ENCODE data around the gene TRPM5.
"Not testable (repeated sequence)": the region's sequence is repeated elsewhere in the genome, so short reads cannot be mapped to it uniquely, and the experiment has no call there.

Gene TRPM5

DNA sequence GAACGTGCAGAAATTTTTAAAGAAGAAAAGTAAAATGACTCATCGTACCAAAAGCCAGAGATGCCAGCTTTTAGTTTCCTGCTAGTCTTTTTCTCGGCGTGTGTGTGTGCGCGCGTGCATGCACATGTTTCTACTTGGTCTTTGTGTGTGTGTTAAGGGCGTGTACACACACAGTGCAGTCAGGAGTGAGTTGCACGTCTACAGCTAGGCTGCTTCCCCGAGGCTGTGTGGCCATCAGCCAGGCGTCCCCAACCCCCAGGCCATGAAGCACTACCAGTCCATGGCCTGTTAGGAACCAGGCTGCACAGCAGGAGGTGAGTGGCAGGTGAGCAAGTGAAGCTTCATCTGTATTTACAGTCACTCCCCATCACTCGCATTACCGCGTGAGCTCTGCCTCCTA is 36.9 kb upstream of the TRPM5 start:
- no peak for TF ChIP-seq CTCF (IDR thresholded peaks at IDR 0.05; ENCODE audit: low read depth, low read length)
- no peak overlapping the region for H3K4me3 ChIP-seq (ENCODE audit: low read depth, low read length)

DNA sequence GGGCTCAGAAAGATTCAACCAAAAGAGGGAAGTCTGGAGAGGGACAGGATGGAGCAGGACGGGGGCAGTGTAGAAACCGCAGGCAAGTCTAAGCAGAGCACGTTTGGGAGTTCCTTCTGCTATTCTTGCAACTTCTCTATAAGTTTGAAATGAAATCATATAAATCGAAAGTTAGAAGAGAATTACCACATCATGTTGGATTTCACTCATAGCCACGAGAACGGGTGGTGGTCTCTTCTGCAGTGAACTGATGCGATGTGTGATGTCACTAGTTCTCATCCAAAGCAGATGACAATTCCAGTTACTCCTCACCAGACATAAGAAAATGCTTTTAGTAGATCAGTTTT is 36.5 kb upstream of the TRPM5 start:
- H3K4me3 ChIP-seq (ENCODE audit: low read depth, low read length) = no peak overlapping the region
- TF ChIP-seq CTCF (IDR thresholded peaks at IDR 0.05; ENCODE audit: low read depth, low read length) = no peak

DNA sequence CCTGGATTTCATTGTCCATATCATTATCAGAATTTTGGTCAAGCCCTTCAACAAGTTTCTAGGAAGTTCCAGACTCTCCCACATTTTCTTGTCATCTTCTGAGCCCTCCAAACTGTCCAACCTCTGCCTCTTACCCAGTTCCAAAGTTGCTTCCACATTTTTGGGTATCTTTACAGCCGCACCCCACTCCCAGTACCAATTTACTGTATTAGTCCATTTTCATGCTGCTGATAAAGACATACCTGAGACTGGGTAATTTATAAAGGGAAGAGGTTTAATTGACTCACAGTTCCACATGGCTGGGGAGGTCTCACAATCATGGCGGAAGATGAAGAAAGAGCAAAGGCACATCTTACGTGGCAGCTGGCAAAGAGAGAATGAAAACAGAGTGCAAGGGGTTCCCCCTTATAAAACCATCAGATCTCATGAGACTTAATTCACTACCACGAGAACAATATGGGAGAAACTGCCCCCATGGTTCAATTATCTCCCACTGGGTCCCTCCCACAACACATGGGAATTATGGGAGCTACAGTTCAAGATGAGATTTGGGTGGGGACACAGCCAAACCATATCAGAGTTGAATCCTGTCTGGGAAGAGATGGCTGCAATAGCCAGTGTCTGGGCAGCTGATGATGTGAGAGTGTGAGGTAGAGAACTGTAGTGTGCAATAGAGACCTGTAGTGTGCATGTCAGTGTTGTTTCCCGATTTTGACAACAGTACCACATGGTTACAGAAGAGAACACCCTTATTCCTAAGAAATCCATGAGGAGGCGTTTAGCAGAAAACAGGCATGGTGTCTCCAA is 36.0 kb upstream of the TRPM5 start:
- not testable (repeated sequence) for H3K4me3 ChIP-seq (ENCODE audit: low read depth, low read length)

- H3K4me3 ChIP-seq (ENCODE audit: low read depth, low read length) = no peak overlapping the region
- TF ChIP-seq CTCF (IDR thresholded peaks at IDR 0.05; ENCODE audit: low read depth, low read length) = no peak
These were observed 33.6 kb upstream of the TRPM5 start for GRCh38 chr11:2477936-2478335.

GRCh38 chr11:2477254-2477653 is 32.9 kb upstream of the TRPM5 start:
- H3K4me3 ChIP-seq (ENCODE audit: low read depth, low read length) = no peak overlapping the region

DNA sequence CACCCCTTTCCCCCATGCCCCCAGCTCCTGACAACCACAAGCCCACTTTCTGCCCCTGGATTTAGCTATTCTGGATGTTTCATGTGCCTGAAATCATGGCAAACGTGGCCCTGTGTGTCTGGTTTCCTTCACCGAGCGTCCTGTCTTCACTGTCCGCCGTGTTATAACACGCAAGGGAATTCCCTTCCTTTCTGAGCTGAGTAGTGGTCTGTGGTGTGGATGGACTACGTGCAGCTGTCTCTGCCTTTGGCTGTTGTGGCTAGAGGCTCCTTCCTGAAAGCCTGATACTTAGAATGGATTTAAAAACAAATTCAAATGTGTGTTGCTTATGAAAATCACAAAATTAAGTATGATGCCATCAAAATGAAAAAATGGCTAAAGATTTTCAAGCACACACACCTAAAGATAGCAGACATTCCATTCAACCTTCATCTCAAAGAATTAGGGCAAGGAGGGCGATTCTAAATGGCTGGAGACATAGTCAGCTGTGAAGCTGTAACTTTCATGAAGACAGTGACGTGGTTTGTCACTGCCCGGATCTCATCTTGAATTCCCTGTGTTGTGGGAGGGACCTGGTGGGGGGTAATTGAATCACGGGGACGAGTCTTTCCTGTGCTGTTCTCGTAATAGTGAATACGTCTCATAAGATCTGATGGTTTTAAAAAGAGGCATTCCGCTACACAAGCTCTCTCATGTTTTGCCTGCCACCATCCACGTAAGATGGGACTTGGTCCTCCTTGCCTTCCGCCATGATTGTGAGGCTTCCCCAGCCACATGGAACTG is 31.0 kb upstream of the TRPM5 start:
- H3K4me3 ChIP-seq (ENCODE audit: low read depth, low read length) = no peak overlapping the region
- no peak for TF ChIP-seq CTCF (IDR thresholded peaks at IDR 0.05; ENCODE audit: low read depth, low read length)

More at GRCh38 chr11:2477254-2477653, 32.9 kb upstream of the TRPM5 start:
- no peak for TF ChIP-seq CTCF (IDR thresholded peaks at IDR 0.05; ENCODE audit: low read depth, low read length)

GRCh38 chr11:2474059-2474901 is 30.0 kb upstream of the TRPM5 start:
- no peak for TF ChIP-seq CTCF (IDR thresholded peaks at IDR 0.05; ENCODE audit: low read depth, low read length)

More at GRCh38 chr11:2474059-2474901, 30.0 kb upstream of the TRPM5 start:
- no peak overlapping the region for H3K4me3 ChIP-seq (ENCODE audit: low read depth, low read length)
